ENCODE data around the gene SLC39A6. TPM values are rescaled to one million over a fixed set of nuclear protein-coding genes. Genes with fewer than 3 reads are reported as not detected.
"Not testable (repeated sequence)": the region's sequence is repeated elsewhere in the genome, so short reads cannot be mapped to it uniquely, and the experiment has no call there.

The SLC39A6 gene
- polyA plus RNA-seq, 1 donor from 2014 or later = 298 TPM

- H3F3A ChIP-seq (ENCODE audit: insufficient read depth, low read length, poor library complexity, severe bottlenecking) = no peaks in the 10 kb centered on the region
- no peak overlapping the region for H3K27ac ChIP-seq (ENCODE audit: low read length)
- TF ChIP-seq TAF1 (IDR thresholded peaks at IDR 0.05; ENCODE audit: low read depth) (no peak), RAD21 (conservative IDR thresholded peaks at IDR 0.05) (no peak), EZH2 (IDR thresholded peaks at IDR 0.05; ENCODE audit: borderline replicate concordance, insufficient read depth, low read length, poor library complexity, severe bottlenecking) (no peak), REST (IDR thresholded peaks at IDR 0.05; ENCODE audit: borderline replicate concordance) (no peak), EP300 (conservative IDR thresholded peaks at IDR 0.05; ENCODE audit: poor library complexity, severe bottlenecking) (no peak), POLR2AphosphoS5 (IDR thresholded peaks at IDR 0.05) (no peak), CTCF (IDR thresholded peaks at IDR 0.05; ENCODE audit: poor library complexity, severe bottlenecking) (no peak)
- peaks cover 7% of the 10 kb centered on the region for H3K36me3 ChIP-seq (ENCODE audit: insufficient read depth, low read length)
- no peak overlapping the region for H3K4me2 ChIP-seq (ENCODE audit: low read length)
- no peak overlapping the region for H3K9ac ChIP-seq (ENCODE audit: low read length)
- H3K4me3 ChIP-seq (ENCODE audit: low read length) = peak overlapping the region; percentile 75
- H3K9me2 ChIP-seq (ENCODE audit: insufficient read depth, low read length) = no peaks in the 10 kb centered on the region
- no peaks in the 10 kb centered on the region for H3K9me3 ChIP-seq (ENCODE audit: low read length)
- H3K79me2 ChIP-seq (replicated peaks; ENCODE audit: insufficient read depth, low read length) = peaks cover 53% of the 10 kb centered on the region
- H4K20me1 ChIP-seq (ENCODE audit: insufficient read depth) = no peaks in the 10 kb centered on the region
- H2AFZ ChIP-seq (ENCODE audit: low read depth, low read length) = no peak overlapping the region
- H3K27me3 ChIP-seq (ENCODE audit: insufficient read depth, low read depth, low read length) = no peaks in the 10 kb centered on the region
Measured at GRCh38 chr18:36124841-36125240, 4.3 kb downstream of the SLC39A6 start.

- no peak overlapping the region for H3K9ac ChIP-seq (ENCODE audit: low read length)
- peaks cover 13% of the 10 kb centered on the region for H3K36me3 ChIP-seq (ENCODE audit: insufficient read depth, low read length)
- no peaks in the 10 kb centered on the region for H3K9me3 ChIP-seq (ENCODE audit: low read length)
- TF ChIP-seq EZH2 (IDR thresholded peaks at IDR 0.05; ENCODE audit: borderline replicate concordance, insufficient read depth, low read length, poor library complexity, severe bottlenecking) (no peak), TAF1 (IDR thresholded peaks at IDR 0.05; ENCODE audit: low read depth) (no peak), EP300 (conservative IDR thresholded peaks at IDR 0.05; ENCODE audit: poor library complexity, severe bottlenecking) (no peak), POLR2AphosphoS5 (IDR thresholded peaks at IDR 0.05) (no peak), SMC3 (conservative IDR thresholded peaks at IDR 0.05; ENCODE audit: poor library complexity) (no peak), MXI1 (conservative IDR thresholded peaks at IDR 0.05; ENCODE audit: poor library complexity, severe bottlenecking) (no peak), REST (IDR thresholded peaks at IDR 0.05; ENCODE audit: borderline replicate concordance) (no peak), RAD21 (conservative IDR thresholded peaks at IDR 0.05) (no peak), CTCF (IDR thresholded peaks at IDR 0.05; ENCODE audit: poor library complexity, severe bottlenecking) (no peak)
- H3K79me2 ChIP-seq (replicated peaks; ENCODE audit: insufficient read depth, low read length) = peaks cover 10% of the 10 kb centered on the region
- H3K27ac ChIP-seq (ENCODE audit: low read length) = no peak overlapping the region
- no peak overlapping the region for H2AFZ ChIP-seq (ENCODE audit: low read depth, low read length)
- no peak overlapping the region for H3K4me3 ChIP-seq (ENCODE audit: low read length)
- no peaks in the 10 kb centered on the region for H4K20me1 ChIP-seq (ENCODE audit: insufficient read depth)
- H3K27me3 ChIP-seq (ENCODE audit: insufficient read depth, low read depth, low read length) = no peaks in the 10 kb centered on the region
- no peaks in the 10 kb centered on the region for H3F3A ChIP-seq (ENCODE audit: insufficient read depth, low read length, poor library complexity, severe bottlenecking)
- no peaks in the 10 kb centered on the region for H3K9me2 ChIP-seq (ENCODE audit: insufficient read depth, low read length)
- no peak overlapping the region for H3K4me2 ChIP-seq (ENCODE audit: low read length)
Measured at GRCh38 chr18:36120297-36120696, 8.8 kb downstream of the SLC39A6 start.

- H2AFZ ChIP-seq (ENCODE audit: low read depth, low read length); H3K9ac ChIP-seq (ENCODE audit: low read length); H4K20me1 ChIP-seq (ENCODE audit: insufficient read depth); H3K36me3 ChIP-seq (ENCODE audit: insufficient read depth, low read length); H3F3A ChIP-seq (ENCODE audit: insufficient read depth, low read length, poor library complexity, severe bottlenecking); H3K79me2 ChIP-seq (replicated peaks; ENCODE audit: insufficient read depth, low read length); H3K9me3 ChIP-seq (ENCODE audit: low read length); H3K27ac ChIP-seq (ENCODE audit: low read length); H3K4me3 ChIP-seq (ENCODE audit: low read length); H3K4me2 ChIP-seq (ENCODE audit: low read length); H3K27me3 ChIP-seq (ENCODE audit: insufficient read depth, low read depth, low read length); H3K9me2 ChIP-seq (ENCODE audit: insufficient read depth, low read length): not testable (repeated sequence)
Measured at GRCh38 chr18:36116771-36117170, 12.4 kb downstream of the SLC39A6 start.
